Measurements from ENCODE around the gene TUBB3. TPM values are rescaled to one million over a fixed set of nuclear protein-coding genes. Genes with fewer than 3 reads are reported as not detected.
"Not testable (repeated sequence)": the region's sequence is repeated elsewhere in the genome, so short reads cannot be mapped to it uniquely, and the experiment has no call there.

TUBB3 gene
- total and polyA plus RNA-seq, 9 of the 15 experiments (the other 6 are each of a cell fraction or from before 2014, with no cell fraction given): 0.18 to 12.5 (median 5.0) TPM

DNA sequence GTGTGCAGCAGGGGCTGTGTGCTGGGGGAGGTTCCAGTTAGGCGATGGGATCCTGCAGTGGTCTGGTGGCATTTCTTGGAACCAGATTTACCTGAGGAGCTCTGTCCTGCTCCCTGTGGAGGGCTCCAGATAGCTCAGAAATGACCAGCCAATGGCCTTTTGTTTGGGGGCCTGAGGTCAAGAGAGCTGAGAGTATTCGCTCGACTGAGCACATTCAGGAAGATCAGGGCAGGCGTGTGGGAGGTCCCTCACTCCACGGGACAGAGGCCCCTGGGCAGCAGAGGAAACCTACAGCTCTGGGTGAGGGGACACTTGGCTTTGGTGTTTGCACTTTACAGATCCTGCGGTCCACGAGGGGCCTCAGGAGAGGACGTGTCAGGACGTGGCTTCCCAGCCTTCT is 43.6 kb downstream of the TUBB3 start:
- BruUV-seq (replicated peaks): no TSS peak
- Histone ChIP-seq H3K4me1 (replicated peaks in 1 of 2; ENCODE audit: control insufficient read depth in 2 of 2, insufficient read depth in 2 of 2, low read length in 2 of 2) (peaks cover 14 to 39% of the 10 kb centered on the region in 2 experiments; a peak in 4 of 5 replicates), H3K9me1 (ENCODE audit: control insufficient read depth, insufficient read depth, low read length) (no peaks in the 10 kb centered on the region), H4K20me1 (replicated peaks; ENCODE audit: control insufficient read depth, insufficient read depth, low read length) (peaks cover 12% of the 10 kb centered on the region; the same call in 1 of the 2 replicates), H3K4me2 (ENCODE audit: insufficient read depth, low read length) (no peak overlapping the region), H3K79me2 (ENCODE audit: control insufficient read depth, insufficient read depth, low read length) (peaks cover 25% of the 10 kb centered on the region), H3K36me3 (ENCODE audit: control insufficient read depth, insufficient read depth, low read length) (peaks cover 36% of the 10 kb centered on the region; the same call in 2 of the 3 replicates), H3K27ac (ENCODE audit: extremely low read depth, low read depth, low read length) (no peak overlapping the region), H3K4me3 (no peak overlapping the region), H3K27me3 (ENCODE audit: control insufficient read depth in 2 of 2, insufficient read depth in 2 of 2, low read length in 2 of 2) (no peaks in the 10 kb centered on the region), H3K9me3 (replicated peaks; ENCODE audit: control insufficient read depth, insufficient read depth, low read depth, low read length) (no peaks in the 10 kb centered on the region), H3K9ac (ENCODE audit: insufficient read depth in 1 of 2, low read depth in 2 of 2, low read length in 2 of 2) (no peak overlapping the region), H2AFZ (ENCODE audit: low read depth, low read length) (no peak overlapping the region)
- ATAC-seq (no peak), FAIRE-seq (no peak), DNase-seq (ENCODE audit: extremely low read depth in 1 of 4, low spot score in 3 of 4) (no peak)
- intact Hi-C loops (cut with micrococcal nuclease): no loop called here
- CTCF ChIA-PET (ENCODE audit: low intra/inter-chr PET ratio): no interaction called here
- 63% methylated on average over 9 of the region's 9 CpGs for WGBS (ENCODE audit: insufficient coverage, low coverage, missing lambda C conversion rate)
- TF ChIP-seq, protein P1, sequence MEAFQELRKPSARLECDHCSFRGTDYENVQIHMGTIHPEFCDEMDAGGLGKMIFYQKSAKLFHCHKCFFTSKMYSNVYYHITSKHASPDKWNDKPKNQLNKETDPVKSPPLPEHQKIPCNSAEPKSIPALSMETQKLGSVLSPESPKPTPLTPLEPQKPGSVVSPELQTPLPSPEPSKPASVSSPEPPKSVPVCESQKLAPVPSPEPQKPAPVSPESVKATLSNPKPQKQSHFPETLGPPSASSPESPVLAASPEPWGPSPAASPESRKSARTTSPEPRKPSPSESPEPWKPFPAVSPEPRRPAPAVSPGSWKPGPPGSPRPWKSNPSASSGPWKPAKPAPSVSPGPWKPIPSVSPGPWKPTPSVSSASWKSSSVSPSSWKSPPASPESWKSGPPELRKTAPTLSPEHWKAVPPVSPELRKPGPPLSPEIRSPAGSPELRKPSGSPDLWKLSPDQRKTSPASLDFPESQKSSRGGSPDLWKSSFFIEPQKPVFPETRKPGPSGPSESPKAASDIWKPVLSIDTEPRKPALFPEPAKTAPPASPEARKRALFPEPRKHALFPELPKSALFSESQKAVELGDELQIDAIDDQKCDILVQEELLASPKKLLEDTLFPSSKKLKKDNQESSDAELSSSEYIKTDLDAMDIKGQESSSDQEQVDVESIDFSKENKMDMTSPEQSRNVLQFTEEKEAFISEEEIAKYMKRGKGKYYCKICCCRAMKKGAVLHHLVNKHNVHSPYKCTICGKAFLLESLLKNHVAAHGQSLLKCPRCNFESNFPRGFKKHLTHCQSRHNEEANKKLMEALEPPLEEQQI (IDR thresholded peaks at IDR 0.05): no peak
- TF ChIP-seq EP400 (IDR thresholded peaks at IDR 0.05) (no peak), RBFOX2 (IDR thresholded peaks at IDR 0.05; ENCODE audit: low read depth, low read length) (no peak), ZFP36 (IDR thresholded peaks at IDR 0.05; ENCODE audit: low read depth, low read length, partially characterized antibody) (no peak), ARID1B (IDR thresholded peaks at IDR 0.05) (no peak), MYC (IDR thresholded peaks at IDR 0.05; ENCODE audit: low read depth, low read length) (no peak), MYC (CRISPR knock-in tag; IDR thresholded peaks at IDR 0.05; ENCODE audit: borderline replicate concordance, low read depth) (no peak)
- TF ChIP-seq, protein P2, sequence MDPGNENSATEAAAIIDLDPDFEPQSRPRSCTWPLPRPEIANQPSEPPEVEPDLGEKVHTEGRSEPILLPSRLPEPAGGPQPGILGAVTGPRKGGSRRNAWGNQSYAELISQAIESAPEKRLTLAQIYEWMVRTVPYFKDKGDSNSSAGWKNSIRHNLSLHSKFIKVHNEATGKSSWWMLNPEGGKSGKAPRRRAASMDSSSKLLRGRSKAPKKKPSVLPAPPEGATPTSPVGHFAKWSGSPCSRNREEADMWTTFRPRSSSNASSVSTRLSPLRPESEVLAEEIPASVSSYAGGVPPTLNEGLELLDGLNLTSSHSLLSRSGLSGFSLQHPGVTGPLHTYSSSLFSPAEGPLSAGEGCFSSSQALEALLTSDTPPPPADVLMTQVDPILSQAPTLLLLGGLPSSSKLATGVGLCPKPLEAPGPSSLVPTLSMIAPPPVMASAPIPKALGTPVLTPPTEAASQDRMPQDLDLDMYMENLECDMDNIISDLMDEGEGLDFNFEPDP (CRISPR knock-in tag; IDR thresholded peaks at IDR 0.05): no peak
- TF ChIP-seq, protein P3, sequence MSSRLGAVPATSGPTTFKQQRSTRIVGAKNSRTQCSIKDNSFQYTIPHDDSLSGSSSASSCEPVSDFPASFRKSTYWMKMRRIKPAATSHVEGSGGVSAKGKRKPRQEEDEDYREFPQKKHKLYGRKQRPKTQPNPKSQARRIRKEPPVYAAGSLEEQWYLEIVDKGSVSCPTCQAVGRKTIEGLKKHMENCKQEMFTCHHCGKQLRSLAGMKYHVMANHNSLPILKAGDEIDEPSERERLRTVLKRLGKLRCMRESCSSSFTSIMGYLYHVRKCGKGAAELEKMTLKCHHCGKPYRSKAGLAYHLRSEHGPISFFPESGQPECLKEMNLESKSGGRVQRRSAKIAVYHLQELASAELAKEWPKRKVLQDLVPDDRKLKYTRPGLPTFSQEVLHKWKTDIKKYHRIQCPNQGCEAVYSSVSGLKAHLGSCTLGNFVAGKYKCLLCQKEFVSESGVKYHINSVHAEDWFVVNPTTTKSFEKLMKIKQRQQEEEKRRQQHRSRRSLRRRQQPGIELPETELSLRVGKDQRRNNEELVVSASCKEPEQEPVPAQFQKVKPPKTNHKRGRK (tag; IDR thresholded peaks at IDR 0.05): no peak
- in situ Hi-C loops (cut with MboI): no loop called here
- POLR2A ChIA-PET: interaction anchor here (0.6 to 2.5 kb wide), 3 partner anchors 11 to 128 kb away, joined by 3 to 11 read pairs (median 3); no protein-coding TSS in a partner anchor

DNA sequence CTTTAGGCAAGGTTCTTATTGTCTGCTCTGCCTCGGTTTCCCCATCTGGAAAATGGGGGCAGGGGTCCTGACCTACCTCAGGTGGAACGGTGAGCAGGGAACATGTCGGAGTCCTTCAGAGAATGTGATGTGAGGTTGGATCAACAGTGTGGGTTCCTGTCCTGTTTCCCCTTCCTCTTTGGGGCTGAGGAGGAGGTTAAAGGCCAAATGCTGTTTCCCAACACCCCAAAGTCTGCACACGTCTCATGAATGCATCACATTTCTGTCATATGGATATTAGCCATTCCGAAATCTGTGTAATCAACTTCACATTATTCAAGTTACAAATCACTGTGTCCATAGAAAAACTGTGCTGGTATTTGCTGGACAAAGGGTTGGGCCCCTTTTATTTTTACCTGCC is 44.3 kb downstream of the TUBB3 start:
- CTCF ChIA-PET (ENCODE audit: low intra/inter-chr PET ratio); DNase-seq (ENCODE audit: extremely low read depth in 1 of 4, low spot score in 3 of 4); ATAC-seq; H3K27ac ChIP-seq (ENCODE audit: extremely low read depth, low read depth, low read length); H3K27me3 ChIP-seq (ENCODE audit: control insufficient read depth in 2 of 2, insufficient read depth in 2 of 2, low read length in 2 of 2); H3K4me3 ChIP-seq; H3K4me2 ChIP-seq (ENCODE audit: insufficient read depth, low read length); FAIRE-seq; H2AFZ ChIP-seq (ENCODE audit: low read depth, low read length); H3K9me1 ChIP-seq (ENCODE audit: control insufficient read depth, insufficient read depth, low read length); intact Hi-C loops (cut with micrococcal nuclease); H3K9me3 ChIP-seq (replicated peaks; ENCODE audit: control insufficient read depth, insufficient read depth, low read depth, low read length); H3K9ac ChIP-seq (ENCODE audit: insufficient read depth in 1 of 2, low read depth in 2 of 2, low read length in 2 of 2); BruUV-seq (replicated peaks); in situ Hi-C loops (cut with MboI): not testable (repeated sequence)
- POLR2A ChIA-PET: interaction anchor here (0.8 kb wide), 1 partner anchor 10 kb away, joined by 3 read pairs; no protein-coding TSS in a partner anchor
- Histone ChIP-seq H3K4me1 (replicated peaks in 1 of 2; ENCODE audit: control insufficient read depth in 2 of 2, insufficient read depth in 2 of 2, low read length in 2 of 2) (peaks cover 16 to 41% of the 10 kb centered on the region in 2 experiments; a peak in 4 of 5 replicates), H3K36me3 (ENCODE audit: control insufficient read depth, insufficient read depth, low read length) (peaks cover 36% of the 10 kb centered on the region; the same call in 2 of the 3 replicates), H3K79me2 (ENCODE audit: control insufficient read depth, insufficient read depth, low read length) (peaks cover 31% of the 10 kb centered on the region), H4K20me1 (replicated peaks; ENCODE audit: control insufficient read depth, insufficient read depth, low read length) (peaks cover 12% of the 10 kb centered on the region; the same call in 1 of the 2 replicates)
- 79% methylated on average over 5 of the region's 5 CpGs for WGBS (ENCODE audit: insufficient coverage, low coverage, missing lambda C conversion rate)

Measured in K562 (cell line).